SU-DHL-6 (cell line): Measurements from ENCODE around the gene COL20A1.

Experiments used
- H2AFZ ChIP-seq: fragments of 200-600 bp; sonication (generic); 2 replicates; pipeline ENCODE4 v1.6.1; 2014; ENCODE audit warnings: low read depth, mild to moderate bottlenecking, moderate library complexity, mixed read lengths, antibody characterized with exemption, low read length; ENCODE audit not compliant: severe bottlenecking
- H3F3A ChIP-seq: fragments of 200-600 bp; shearing (Covaris generic); 2 replicates; pipeline ENCODE4 v1.6.0; 2016; ENCODE audit warnings: antibody characterized with exemption, mild to moderate bottlenecking; ENCODE audit not compliant: insufficient read depth
- H3K27ac ChIP-seq: fragments of 200-600 bp; sonication (generic); 2 replicates; pipeline ENCODE4 v1.5.1; 2016; ENCODE audit warnings: low read depth, mild to moderate bottlenecking, low read length, moderate library complexity, mixed read lengths
- H3K27me3 ChIP-seq: fragments of 200-600 bp; sonication (generic), shearing (Covaris generic); 2 replicates; pipeline ENCODE4 v1.6.0; 2014; ENCODE audit warnings: mild to moderate bottlenecking, low read length
- H3K36me3 ChIP-seq: fragments of 200-600 bp; sonication (generic); 2 replicates; pipeline ENCODE4 v1.6.1; 2014; ENCODE audit warnings: mild to moderate bottlenecking, low read length, mixed read lengths
- H3K4me2 ChIP-seq: fragments of 300-600, 200-600 bp; shearing (Covaris generic), sonication (generic); 2 replicates; pipeline ENCODE4 v1.6.0; 2014; ENCODE audit warnings: low read length, low read depth, mild to moderate bottlenecking; ENCODE audit not compliant: poor library complexity, severe bottlenecking
- H3K4me3 ChIP-seq: fragments of 200-600 bp; sonication (generic); 2 replicates; pipeline ENCODE4 v1.5.1; 2014; ENCODE audit warnings: antibody characterized with exemption, low read length, mild to moderate bottlenecking, mixed read lengths; ENCODE audit not compliant: insufficient read depth, poor library complexity, severe bottlenecking
- H3K79me2 ChIP-seq: fragments of 200-600 bp; sonication (generic); 2 replicates; pipeline ENCODE4 v1.6.1; 2014; ENCODE audit warnings: mild to moderate bottlenecking, low read length, moderate library complexity; ENCODE audit not compliant: insufficient read depth
- H3K9ac ChIP-seq: fragments of 200-600 bp; sonication (generic); 2 replicates; pipeline ENCODE4 v1.7.0; 2014; ENCODE audit warnings: mild to moderate bottlenecking, low read length
- H3K9me2 ChIP-seq: fragments of 200-600 bp; sonication (generic); replicated peaks from 2 replicates; pipeline ENCODE4 v1.6.1; 2014; ENCODE audit warnings: low read length; ENCODE audit not compliant: insufficient read depth
- H3K9me3 ChIP-seq: fragments of 200-600 bp; sonication (generic); 2 replicates; pipeline ENCODE4 v1.6.1; 2014; ENCODE audit warnings: low read length, mixed read lengths; ENCODE audit not compliant: insufficient read depth
- H4K20me1 ChIP-seq: fragments of 200-600 bp; sonication (generic); 2 replicates; pipeline ENCODE4 v1.6.1; 2014; ENCODE audit warnings: low read depth, mild to moderate bottlenecking, antibody characterized with exemption, low read length, moderate library complexity, mixed read lengths
- CTCF ChIP-seq: fragments of 200-600 bp; sonication (generic); IDR thresholded peaks from one replicate; pipeline ENCODE4 v1.5.1; 2017; ENCODE audit warnings: antibody characterized with exemption, mild to moderate bottlenecking, low read length, moderate library complexity; ENCODE audit not compliant: insufficient read depth, poor library complexity, severe bottlenecking
- EZH2phosphoT487 ChIP-seq: fragments of 200-600 bp; sonication (generic), shearing (Covaris generic); conservative IDR thresholded peaks from 2 replicates; pipeline ENCODE4 v1.6.1; 2018; ENCODE audit warnings: mild to moderate bottlenecking, antibody characterized with exemption, low read length, moderate library complexity, mixed read lengths

COL20A1 gene

GRCh38 chr20:63327231-63327745 is 34.3 kb downstream of the COL20A1 start:
- Histone ChIP-seq H3K27me3 (no peaks in the 10 kb centered on the region), H2AFZ (peak overlapping the region; percentile 66), H3K4me2 (no peak overlapping the region), H3K9ac (no peak overlapping the region), H4K20me1 (no peaks in the 10 kb centered on the region), H3K27ac (peak overlapping the region; percentile 67), H3F3A (peaks cover 7% of the 10 kb centered on the region), H3K9me2 (no peaks in the 10 kb centered on the region), H3K79me2 (no peaks in the 10 kb centered on the region), H3K4me3 (no peak overlapping the region), H3K36me3 (no peaks in the 10 kb centered on the region), H3K9me3 (no peaks in the 10 kb centered on the region)
- no peak for TF ChIP-seq EZH2phosphoT487

- Histone ChIP-seq H4K20me1 (no peaks in the 10 kb centered on the region), H3K27ac (no peak overlapping the region), H2AFZ (no peak overlapping the region), H3K27me3 (no peaks in the 10 kb centered on the region), H3F3A (peaks cover 7% of the 10 kb centered on the region), H3K9me2 (no peaks in the 10 kb centered on the region), H3K9me3 (no peaks in the 10 kb centered on the region), H3K36me3 (no peaks in the 10 kb centered on the region), H3K79me2 (no peaks in the 10 kb centered on the region), H3K9ac (no peak overlapping the region), H3K4me2 (no peak overlapping the region), H3K4me3 (no peak overlapping the region)
- TF ChIP-seq CTCF (no peak), EZH2phosphoT487 (no peak)
Observed at GRCh38 chr20:63328026-63328700, 35.2 kb downstream of the COL20A1 start.

- Histone ChIP-seq H3K9me3 (no peaks in the 10 kb centered on the region), H3K36me3 (no peaks in the 10 kb centered on the region), H3K4me3 (no peak overlapping the region), H2AFZ (no peak overlapping the region), H4K20me1 (no peaks in the 10 kb centered on the region), H3F3A (peaks cover 7% of the 10 kb centered on the region), H3K27me3 (no peaks in the 10 kb centered on the region), H3K27ac (no peak overlapping the region), H3K4me2 (no peak overlapping the region), H3K9ac (no peak overlapping the region), H3K79me2 (no peaks in the 10 kb centered on the region), H3K9me2 (no peaks in the 10 kb centered on the region)
- TF ChIP-seq CTCF (no peak), EZH2phosphoT487 (no peak)
Observed at GRCh38 chr20:63328718-63329275, 35.8 kb downstream of the COL20A1 start.
